Measurements from ENCODE around the gene RNASE9. TPM values are rescaled to one million over a fixed set of nuclear protein-coding genes. Genes with fewer than 3 reads are reported as not detected.

Gene RNASE9
- total and polyA plus RNA-seq, 9 of the 15 experiments (the other 6 are each of a cell fraction or from before 2014, with no cell fraction given) = not detected

DNA sequence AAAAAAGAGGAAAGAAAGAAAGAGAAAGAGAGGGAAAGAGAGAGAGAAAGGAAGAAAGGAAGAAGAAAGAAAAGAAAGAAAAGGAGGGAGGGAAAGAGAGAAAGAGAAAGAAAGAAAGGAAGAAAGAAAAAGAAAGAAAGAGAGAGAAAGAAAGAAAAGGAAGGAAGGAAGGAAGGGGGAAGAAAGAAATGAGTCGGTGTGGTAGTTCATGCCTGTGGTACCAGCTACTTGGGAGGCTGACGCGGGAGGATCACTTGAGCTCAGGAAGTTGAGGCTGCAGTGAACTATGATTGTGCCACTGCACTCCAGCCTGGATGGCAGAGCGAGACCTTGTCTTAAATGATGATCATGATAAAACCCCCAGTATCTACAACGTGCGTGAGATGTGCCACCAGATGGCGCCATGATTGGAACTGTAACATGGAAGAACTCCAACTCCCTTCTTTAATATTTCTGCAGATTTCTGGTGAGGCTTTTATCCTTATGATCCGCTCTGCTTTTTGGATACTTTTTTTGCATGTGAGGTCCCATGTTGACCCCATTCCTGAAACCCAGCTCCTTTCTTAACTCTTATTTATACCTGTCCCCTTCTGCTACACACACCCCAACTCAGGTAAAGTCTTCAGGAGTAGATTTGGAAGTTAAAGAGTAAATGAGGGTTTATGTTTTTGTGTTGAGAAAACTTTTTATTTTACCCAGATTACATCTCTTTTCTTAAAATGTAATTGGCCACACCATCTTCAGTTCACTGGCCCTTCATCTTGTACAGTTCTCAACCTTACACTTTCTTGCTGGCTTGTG is 29.9 kb downstream of the RNASE9 start (continued):
- TF ChIP-seq CEBPG (CRISPR knock-in tag; IDR thresholded peaks at IDR 0.05) (no peak), CEBPG (tag; conservative IDR thresholded peaks at IDR 0.05 in 1 of 2, IDR thresholded peaks at IDR 0.05 in 1 of 2) (no peak), NBN (IDR thresholded peaks at IDR 0.05; ENCODE audit: low read depth) (peak; percentile 52; the same call in 1 of the 2 replicates), PTBP1 (IDR thresholded peaks at IDR 0.05; ENCODE audit: low read depth, low read length) (no peak), SOX6 (IDR thresholded peaks at IDR 0.05) (0 out of 2 replicates have a peak, but pooled peaks have one; percentile 23), SMARCC2 (IDR thresholded peaks at IDR 0.05; ENCODE audit: low read depth) (no peak), KLF13 (tag; IDR thresholded peaks at IDR 0.05; ENCODE audit: borderline replicate concordance, low read depth) (no peak), FOXA3 (CRISPR knock-in tag; conservative IDR thresholded peaks at IDR 0.05 in 1 of 2, IDR thresholded peaks at IDR 0.05 in 1 of 2) (no peak), RBM25 (IDR thresholded peaks at IDR 0.05; ENCODE audit: low read depth, low read length, severe bottlenecking) (no peak), TAL1 (IDR thresholded peaks at IDR 0.05) (no peak), PHTF2 (CRISPR knock-in tag; IDR thresholded peaks at IDR 0.05) (no peak), MAFF (IDR thresholded peaks at IDR 0.05; ENCODE audit: low read length) (no peak), FOS (IDR thresholded peaks at IDR 0.05; ENCODE audit: extremely low read depth, insufficient read length) (no peak), HLTF (IDR thresholded peaks at IDR 0.05) (peak; percentile 73; the same call in 1 of the 2 replicates), ZNF197 (CRISPR knock-in tag; IDR thresholded peaks at IDR 0.05; ENCODE audit: low read depth) (no peak), GABPA (tag; conservative IDR thresholded peaks at IDR 0.05; ENCODE audit: low read depth) (no peak), ZBTB8A (IDR thresholded peaks at IDR 0.05; ENCODE audit: partially characterized antibody) (no peak), ZNF75A (CRISPR knock-in tag; IDR thresholded peaks at IDR 0.05) (no peak), MCM5 (IDR thresholded peaks at IDR 0.05; ENCODE audit: low read depth) (no peak)
- TF ChIP-seq, protein P1, sequence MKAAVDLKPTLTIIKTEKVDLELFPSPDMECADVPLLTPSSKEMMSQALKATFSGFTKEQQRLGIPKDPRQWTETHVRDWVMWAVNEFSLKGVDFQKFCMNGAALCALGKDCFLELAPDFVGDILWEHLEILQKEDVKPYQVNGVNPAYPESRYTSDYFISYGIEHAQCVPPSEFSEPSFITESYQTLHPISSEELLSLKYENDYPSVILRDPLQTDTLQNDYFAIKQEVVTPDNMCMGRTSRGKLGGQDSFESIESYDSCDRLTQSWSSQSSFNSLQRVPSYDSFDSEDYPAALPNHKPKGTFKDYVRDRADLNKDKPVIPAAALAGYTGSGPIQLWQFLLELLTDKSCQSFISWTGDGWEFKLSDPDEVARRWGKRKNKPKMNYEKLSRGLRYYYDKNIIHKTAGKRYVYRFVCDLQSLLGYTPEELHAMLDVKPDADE (conservative IDR thresholded peaks at IDR 0.05; ENCODE audit: control insufficient read depth, low read depth, low read length) = no peak
- TF ChIP-seq, protein P2, sequence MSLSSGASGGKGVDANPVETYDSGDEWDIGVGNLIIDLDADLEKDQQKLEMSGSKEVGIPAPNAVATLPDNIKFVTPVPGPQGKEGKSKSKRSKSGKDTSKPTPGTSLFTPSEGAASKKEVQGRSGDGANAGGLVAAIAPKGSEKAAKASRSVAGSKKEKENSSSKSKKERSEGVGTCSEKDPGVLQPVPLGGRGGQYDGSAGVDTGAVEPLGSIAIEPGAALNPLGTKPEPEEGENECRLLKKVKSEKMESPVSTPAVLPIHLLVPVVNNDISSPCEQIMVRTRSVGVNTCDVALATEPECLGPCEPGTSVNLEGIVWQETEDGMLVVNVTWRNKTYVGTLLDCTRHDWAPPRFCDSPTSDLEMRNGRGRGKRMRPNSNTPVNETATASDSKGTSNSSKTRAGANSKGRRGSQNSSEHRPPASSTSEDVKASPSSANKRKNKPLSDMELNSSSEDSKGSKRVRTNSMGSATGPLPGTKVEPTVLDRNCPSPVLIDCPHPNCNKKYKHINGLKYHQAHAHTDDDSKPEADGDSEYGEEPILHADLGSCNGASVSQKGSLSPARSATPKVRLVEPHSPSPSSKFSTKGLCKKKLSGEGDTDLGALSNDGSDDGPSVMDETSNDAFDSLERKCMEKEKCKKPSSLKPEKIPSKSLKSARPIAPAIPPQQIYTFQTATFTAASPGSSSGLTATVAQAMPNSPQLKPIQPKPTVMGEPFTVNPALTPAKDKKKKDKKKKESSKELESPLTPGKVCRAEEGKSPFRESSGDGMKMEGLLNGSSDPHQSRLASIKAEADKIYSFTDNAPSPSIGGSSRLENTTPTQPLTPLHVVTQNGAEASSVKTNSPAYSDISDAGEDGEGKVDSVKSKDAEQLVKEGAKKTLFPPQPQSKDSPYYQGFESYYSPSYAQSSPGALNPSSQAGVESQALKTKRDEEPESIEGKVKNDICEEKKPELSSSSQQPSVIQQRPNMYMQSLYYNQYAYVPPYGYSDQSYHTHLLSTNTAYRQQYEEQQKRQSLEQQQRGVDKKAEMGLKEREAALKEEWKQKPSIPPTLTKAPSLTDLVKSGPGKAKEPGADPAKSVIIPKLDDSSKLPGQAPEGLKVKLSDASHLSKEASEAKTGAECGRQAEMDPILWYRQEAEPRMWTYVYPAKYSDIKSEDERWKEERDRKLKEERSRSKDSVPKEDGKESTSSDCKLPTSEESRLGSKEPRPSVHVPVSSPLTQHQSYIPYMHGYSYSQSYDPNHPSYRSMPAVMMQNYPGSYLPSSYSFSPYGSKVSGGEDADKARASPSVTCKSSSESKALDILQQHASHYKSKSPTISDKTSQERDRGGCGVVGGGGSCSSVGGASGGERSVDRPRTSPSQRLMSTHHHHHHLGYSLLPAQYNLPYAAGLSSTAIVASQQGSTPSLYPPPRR (CRISPR knock-in tag; IDR thresholded peaks at IDR 0.05; ENCODE audit: borderline replicate concordance) = no peak
- TF ChIP-seq, protein P3, sequence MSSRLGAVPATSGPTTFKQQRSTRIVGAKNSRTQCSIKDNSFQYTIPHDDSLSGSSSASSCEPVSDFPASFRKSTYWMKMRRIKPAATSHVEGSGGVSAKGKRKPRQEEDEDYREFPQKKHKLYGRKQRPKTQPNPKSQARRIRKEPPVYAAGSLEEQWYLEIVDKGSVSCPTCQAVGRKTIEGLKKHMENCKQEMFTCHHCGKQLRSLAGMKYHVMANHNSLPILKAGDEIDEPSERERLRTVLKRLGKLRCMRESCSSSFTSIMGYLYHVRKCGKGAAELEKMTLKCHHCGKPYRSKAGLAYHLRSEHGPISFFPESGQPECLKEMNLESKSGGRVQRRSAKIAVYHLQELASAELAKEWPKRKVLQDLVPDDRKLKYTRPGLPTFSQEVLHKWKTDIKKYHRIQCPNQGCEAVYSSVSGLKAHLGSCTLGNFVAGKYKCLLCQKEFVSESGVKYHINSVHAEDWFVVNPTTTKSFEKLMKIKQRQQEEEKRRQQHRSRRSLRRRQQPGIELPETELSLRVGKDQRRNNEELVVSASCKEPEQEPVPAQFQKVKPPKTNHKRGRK (tag; IDR thresholded peaks at IDR 0.05) = peak; percentile 98
